Measurements from ENCODE around the gene APLP1. TPM values are rescaled to one million over a fixed set of nuclear protein-coding genes. Genes with fewer than 3 reads are reported as not detected.

APLP1 gene
- total RNA-seq, 1 experiment from 2014 or later, result 36.9 TPM

DNA sequence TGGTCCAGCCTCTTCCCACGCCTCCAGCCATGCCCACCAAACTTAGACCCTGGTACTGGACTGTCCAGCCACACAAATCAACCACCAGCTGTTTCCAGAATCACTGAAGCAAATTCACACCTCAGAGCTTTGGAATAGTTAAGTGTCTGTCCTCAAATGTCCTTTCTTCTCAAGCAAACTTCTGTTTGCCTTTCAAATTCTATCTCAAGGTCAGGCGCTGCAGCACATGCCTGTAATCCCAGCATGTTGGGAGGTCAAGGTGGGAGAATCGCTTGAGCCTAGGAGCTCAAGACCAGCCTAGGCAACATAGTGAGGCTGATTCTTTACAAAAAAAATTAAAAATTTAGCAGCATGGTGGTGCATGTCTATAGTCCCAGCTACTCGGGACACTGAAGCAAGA lies 36.3 kb upstream of the APLP1 start:
- H4K91ac ChIP-seq (ENCODE audit: insufficient read length, low read depth, low read length), result no peak overlapping the region
- H3K36me3 Mint-ChIP-seq (ENCODE audit: insufficient read depth in 1 of 3, low read depth in 3 of 3), result no peaks in the 10 kb centered on the region
- H3K27ac Mint-ChIP-seq, result no peak overlapping the region
- H2BK120ac ChIP-seq (ENCODE audit: low read depth, low read length, poor library complexity, severe bottlenecking), result no peak overlapping the region
- no peak overlapping the region for H3K56ac ChIP-seq (ENCODE audit: insufficient read length, low read depth, low read length)
- H3K9me3 Mint-ChIP-seq, result no peaks in the 10 kb centered on the region
- no peak overlapping the region for H2AFZ ChIP-seq (ENCODE audit: low read length)
- no peak overlapping the region for H4K5ac ChIP-seq (ENCODE audit: insufficient read length, low read depth, low read length)
- no peak for DNase-seq
- no peak overlapping the region for H3K4ac ChIP-seq (ENCODE audit: low read depth, low read length)
- no peak overlapping the region for H3K14ac ChIP-seq (ENCODE audit: insufficient read depth, low read length)
- no peaks in the 10 kb centered on the region for H3K4me1 ChIP-seq (ENCODE audit: insufficient read depth, low read length)
- peaks cover 62% of the 10 kb centered on the region for H3K27me3 Mint-ChIP-seq (ENCODE audit: low read depth)
- H4K8ac ChIP-seq (replicated peaks; ENCODE audit: insufficient read length, low read depth, low read length), result no peak overlapping the region
- no peak overlapping the region for H2BK20ac ChIP-seq (ENCODE audit: low read depth, low read length, poor library complexity, severe bottlenecking)
- WGBS (ENCODE audit: extremely low coverage, insufficient read length, low lambda C conversion rate), result no CpG with 5 or more reads among the region's 4 CpGs
- H3T11ph ChIP-seq (ENCODE audit: low read length), result no peak overlapping the region
- H3K4me3 Mint-ChIP-seq, result no peak overlapping the region
- no peaks in the 10 kb centered on the region for H4K20me1 ChIP-seq (ENCODE audit: control insufficient read depth, insufficient read depth, insufficient read length)
- no peaks in the 10 kb centered on the region for H3K79me1 ChIP-seq (ENCODE audit: insufficient read depth, low read depth, low read length, poor library complexity, severe bottlenecking)
- no peak overlapping the region for H3K18ac ChIP-seq (ENCODE audit: insufficient read length, low read depth, low read length)
- H3K4me2 ChIP-seq (ENCODE audit: insufficient read depth, insufficient read length, low read length), result no peak overlapping the region
- H3K23ac ChIP-seq (ENCODE audit: insufficient read length, low read depth, low read length), result no peak overlapping the region
- H3K9ac ChIP-seq (ENCODE audit: extremely low read depth, insufficient read length, low read length), result no peak overlapping the region
- H3K9me3 ChIP-seq (ENCODE audit: control insufficient read depth, low read depth, low read length), result no peaks in the 10 kb centered on the region
- no peak overlapping the region for H2BK5ac ChIP-seq (ENCODE audit: insufficient read length, low read length)
- no peak overlapping the region for H2AK5ac ChIP-seq (ENCODE audit: insufficient read length, low read length)
- no peak overlapping the region for H2BK12ac ChIP-seq (ENCODE audit: insufficient read length, low read depth, low read length)
- H3K79me2 ChIP-seq (ENCODE audit: insufficient read depth, low read length), result no peaks in the 10 kb centered on the region
- H3K27me3 ChIP-seq (ENCODE audit: insufficient read depth, low read length), result no peaks in the 10 kb centered on the region
- H3K23me2 ChIP-seq (ENCODE audit: insufficient read length, low read depth, low read length, poor library complexity, severe bottlenecking), result no peaks in the 10 kb centered on the region
- H3K4me1 Mint-ChIP-seq, result peaks cover 5% of the 10 kb centered on the region in 2 experiments
- TF ChIP-seq, protein P1, sequence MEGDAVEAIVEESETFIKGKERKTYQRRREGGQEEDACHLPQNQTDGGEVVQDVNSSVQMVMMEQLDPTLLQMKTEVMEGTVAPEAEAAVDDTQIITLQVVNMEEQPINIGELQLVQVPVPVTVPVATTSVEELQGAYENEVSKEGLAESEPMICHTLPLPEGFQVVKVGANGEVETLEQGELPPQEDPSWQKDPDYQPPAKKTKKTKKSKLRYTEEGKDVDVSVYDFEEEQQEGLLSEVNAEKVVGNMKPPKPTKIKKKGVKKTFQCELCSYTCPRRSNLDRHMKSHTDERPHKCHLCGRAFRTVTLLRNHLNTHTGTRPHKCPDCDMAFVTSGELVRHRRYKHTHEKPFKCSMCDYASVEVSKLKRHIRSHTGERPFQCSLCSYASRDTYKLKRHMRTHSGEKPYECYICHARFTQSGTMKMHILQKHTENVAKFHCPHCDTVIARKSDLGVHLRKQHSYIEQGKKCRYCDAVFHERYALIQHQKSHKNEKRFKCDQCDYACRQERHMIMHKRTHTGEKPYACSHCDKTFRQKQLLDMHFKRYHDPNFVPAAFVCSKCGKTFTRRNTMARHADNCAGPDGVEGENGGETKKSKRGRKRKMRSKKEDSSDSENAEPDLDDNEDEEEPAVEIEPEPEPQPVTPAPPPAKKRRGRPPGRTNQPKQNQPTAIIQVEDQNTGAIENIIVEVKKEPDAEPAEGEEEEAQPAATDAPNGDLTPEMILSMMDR (conservative IDR thresholded peaks at IDR 0.05), result no peak
- H3K27ac ChIP-seq (ENCODE audit: insufficient read length, low read depth, low read length), result no peak overlapping the region
- H2BK15ac ChIP-seq (ENCODE audit: low read depth, low read length), result no peak overlapping the region
